LHCN-M2 (cell line): Measurements from ENCODE around the gene SGIP1. TPM values are rescaled to one million over a fixed set of nuclear protein-coding genes. Genes with fewer than 3 reads are reported as not detected.

Source experiments
- DNase-seq: peaks from one replicate; pipeline ENCODE4 v3.0.0-alpha.2; 2012; ENCODE audit warnings: low read depth
- polyA plus RNA-seq: library from polyadenylated mRNA; unstranded; fragments of >200 nt; gene quantifications from one replicate; pipeline ENCODE4 v1.2.1, GENCODE V29; 2012; ENCODE audit warnings: missing spikeins
- total RNA-seq: library from RNA; depleted of rRNA; stranded (reverse); fragments of >200 nt; gene quantifications from 2 replicates; pipeline ENCODE4 v1.2.3, GENCODE V29; 2014; rRNA removed

SGIP1 gene
- 3.6 and 4.3 TPM in 2 replicates for total RNA-seq
- polyA plus RNA-seq = 7.3 TPM

GRCh38 chr1:66533804-66534740 is at the start of gene SGIP1:
Gene SGIP1 (plus strand): TSS chr1:66534153. CDS start chr1:66534359, 206 bp downstream.
- peak; percentile 64 for DNase-seq

GRCh38 chr1:66489151-66489550 is 44.8 kb upstream of the SGIP1 start:
- DNase-seq = peak; percentile 64

DNA sequence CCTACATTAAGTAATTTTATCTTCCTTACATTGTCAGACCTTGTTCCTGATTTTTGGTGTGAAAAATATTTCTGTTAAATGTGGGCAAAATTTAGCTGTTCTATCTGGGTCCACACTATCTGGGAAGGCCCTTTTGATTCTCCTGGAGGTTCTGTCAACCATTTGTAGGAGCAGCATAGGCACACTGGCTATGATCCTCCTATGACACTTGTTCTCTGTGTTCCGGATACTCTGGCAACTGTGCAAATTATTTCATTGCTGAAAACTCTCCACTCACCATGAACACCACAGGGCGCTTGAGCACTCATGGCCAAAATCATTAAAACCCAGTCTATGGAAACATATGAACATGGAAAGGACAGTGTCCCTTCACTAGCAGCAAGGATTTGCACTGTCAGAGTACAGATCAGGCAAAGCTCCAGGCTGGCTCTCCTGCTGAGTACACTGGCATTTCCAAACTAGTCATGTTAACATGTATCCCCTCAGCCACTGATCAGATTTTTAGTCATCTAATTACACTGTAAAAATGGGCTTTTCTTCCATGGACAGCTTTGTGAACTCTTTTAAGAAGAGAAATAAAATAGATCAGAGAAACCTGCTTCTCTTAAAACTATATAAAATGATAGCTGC is 43.9 kb upstream of the SGIP1 start:
- peak; percentile 35 for DNase-seq

DNA sequence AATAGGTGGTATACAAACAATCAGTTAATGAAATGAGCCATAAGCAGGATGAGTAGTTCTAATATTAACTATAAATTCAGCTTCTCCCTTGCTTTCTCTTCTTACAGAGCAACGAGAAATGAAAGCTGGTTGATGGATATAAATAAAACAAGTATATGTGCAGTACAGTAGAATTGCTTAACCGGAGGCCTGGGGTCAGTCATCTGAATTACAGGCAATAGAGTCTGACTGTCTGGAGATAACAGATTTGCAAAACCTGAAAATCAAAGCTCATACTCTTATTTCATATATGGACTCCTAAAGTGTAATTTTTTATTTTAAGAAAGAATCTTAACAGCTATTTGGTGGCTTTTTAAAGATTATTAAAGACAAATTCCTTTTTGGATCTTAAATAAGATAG is 43.1 kb upstream of the SGIP1 start:
- no peak for DNase-seq

DNA sequence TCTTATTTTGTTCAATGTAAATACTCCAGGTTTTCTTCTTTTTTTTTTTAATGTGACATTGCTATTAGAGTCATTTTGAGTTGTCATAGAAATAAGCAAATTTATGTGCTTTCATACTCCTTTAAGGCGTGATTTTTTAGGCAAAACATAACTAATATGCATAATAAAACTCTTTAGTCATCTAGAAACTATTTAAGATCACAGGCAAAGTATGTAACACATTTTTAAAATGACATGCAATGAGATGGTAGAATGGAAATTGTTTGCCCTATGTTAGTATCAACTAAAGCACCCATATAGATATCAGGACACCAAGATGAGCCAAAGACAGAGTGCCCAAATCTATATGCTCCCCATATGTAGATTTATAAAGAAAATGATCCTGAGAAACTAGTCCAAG is 41.5 kb upstream of the SGIP1 start:
- peak; percentile 50 for DNase-seq

DNA sequence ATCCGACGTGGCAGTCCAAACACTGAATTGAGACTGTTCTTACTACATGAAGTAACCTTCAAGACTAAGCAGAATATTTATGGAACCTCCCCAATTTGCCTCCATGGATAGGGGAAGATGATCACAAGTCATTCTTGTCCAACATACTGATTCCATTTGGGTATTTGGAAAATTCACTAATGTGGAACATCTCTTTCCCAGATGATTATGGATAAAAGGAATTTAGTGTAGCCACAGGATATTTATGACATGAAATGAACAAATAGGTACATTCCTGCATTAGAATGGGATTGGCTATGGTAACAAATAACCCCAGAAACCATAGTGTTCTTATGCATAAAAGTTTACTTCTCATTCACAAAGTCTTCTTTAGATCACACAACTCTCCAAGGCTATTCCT is 40.2 kb upstream of the SGIP1 start:
- no peak for DNase-seq

- DNase-seq = no peak
Observed at GRCh38 chr1:66494482-66494881, 39.5 kb upstream of the SGIP1 start.

DNA sequence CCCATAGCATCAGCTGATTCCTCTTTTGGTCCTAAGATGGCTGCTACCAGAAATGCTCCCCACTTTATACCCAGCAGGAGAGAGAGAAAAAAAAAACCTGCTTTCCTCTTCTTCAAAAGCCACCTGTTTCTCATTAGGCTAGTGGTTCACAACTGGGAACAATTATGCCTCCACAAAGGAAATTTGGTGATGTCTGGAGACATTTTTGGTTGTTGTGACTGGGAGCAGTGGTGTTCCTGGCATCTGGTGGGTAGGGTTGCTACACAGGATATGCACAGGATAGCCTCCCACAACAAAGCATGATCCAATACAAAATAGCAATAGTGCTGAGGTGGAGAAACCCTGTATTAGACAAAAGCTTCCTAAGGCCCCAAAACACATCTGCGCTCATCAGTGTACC is 38.5 kb upstream of the SGIP1 start:
- no peak for DNase-seq

DNA sequence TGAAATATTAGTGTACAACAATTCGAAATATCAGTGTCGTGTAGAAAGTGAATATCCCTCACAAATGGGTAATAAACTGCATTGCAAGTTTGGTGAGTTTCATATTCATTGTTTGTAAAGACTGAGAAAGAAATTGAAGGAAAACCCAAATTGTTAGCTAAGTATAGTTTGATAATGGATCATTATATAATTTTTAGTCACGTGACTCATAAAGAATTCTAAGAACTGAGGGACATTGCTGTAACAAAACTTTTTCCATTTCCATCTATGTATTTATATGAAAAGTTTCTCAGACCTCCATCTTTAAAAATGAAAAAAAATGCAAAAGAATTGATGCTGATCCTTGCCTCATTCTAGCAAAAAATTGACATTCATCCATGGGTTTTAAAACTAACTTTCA is 36.0 kb upstream of the SGIP1 start:
- DNase-seq = no peak

DNA sequence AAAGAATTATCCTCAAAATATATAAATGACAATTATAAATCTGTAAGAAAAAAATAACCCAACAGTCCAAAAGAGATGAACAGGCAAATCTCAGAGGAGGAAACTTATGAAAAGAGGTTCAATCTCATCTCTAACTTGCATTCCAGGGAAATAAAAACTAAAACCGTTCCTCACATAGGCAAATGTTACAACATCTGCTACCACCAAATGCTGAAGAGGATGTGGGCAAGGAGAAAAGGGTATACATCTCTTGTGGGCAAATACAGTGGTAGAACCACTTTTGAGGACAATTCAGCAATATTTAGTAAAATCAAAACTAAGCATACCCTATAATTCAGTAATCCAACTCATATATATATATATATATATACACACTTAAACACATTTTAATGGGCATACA is 33.7 kb upstream of the SGIP1 start:
- no peak for DNase-seq

DNA sequence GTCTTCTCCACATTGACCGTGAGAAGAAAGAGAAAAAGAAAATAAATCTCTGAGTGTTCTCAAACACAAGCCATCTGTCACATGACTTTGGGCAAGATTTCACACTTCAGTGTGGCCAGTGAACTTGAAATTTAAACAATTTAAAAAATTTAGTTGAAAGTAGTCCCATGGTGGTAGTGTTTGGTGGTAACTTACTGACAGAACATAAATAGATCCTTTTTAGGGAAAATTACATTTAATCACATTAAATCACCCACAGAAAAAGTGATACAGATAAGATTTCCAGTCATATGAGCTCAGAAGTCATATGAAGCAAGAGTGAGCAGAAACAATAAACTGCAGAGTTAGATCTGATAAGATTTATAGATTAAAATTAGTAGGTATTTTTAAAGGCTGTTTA is 31.9 kb upstream of the SGIP1 start:
- no peak for DNase-seq

DNA sequence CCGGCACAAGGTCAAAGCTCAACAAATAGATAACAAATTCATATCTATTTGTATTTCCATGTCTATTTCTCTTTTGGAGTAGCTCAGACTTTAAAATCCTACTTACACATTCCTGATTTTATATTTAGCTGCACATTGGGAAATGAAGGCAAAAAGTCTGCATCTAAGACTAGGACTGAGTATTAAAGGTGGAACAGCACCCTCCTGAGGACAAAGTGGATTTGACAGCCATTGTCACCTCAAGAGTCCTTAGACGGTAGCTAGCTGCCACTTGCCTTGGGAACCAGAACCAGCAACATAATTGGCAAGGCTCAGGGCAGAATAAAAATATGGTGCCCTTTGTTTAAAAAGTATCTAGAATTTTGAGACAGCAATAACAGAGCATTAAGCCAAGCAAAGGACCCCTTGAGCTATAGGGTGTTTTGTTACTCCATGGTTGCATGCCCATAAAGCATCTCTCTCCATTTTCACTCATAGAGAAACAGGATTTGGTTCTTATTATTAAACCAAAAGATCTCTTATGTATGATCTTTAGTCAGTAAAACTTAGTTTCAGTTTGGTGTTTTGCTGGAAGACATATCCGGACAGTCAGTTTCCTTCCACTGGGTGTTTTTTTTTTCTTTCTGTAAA is 30.0 kb upstream of the SGIP1 start:
- peak; percentile 75 for DNase-seq

DNA sequence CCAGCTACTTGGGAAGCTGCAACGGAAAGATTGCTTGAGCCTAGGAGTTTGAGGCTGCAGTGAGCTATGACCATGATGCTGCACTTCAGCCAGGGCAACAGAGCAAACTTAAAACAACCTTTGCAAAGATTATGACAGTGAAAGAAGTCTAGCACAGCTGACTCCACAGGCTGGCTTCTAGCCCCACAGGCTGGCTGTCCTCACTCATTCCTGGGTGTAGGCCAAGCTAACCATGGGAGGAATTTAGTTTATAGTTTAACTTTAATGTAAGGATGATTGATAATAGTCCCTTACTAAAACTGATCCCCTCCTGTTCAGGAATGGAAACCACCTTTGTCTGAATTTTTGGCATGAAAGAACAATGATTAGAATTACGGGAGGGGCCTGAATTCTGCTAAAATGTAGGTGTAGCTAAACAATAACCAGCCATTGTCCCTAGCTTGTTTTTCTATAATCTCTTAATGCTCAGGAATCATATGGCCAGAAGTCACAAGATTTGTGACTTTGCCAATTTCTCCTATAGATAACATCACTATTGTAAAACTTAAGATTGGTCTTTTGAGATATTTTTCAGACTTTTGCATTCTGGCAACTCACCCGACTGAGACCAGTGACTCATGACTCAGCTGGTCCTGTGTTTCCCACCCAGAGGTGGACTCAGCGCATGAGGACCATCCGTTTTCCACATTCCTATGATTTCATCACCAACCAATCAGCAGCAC is 28.1 kb upstream of the SGIP1 start:
- peak; percentile 71 for DNase-seq

GRCh38 chr1:66506393-66506687 is 27.6 kb upstream of the SGIP1 start:
- no peak for DNase-seq

DNA sequence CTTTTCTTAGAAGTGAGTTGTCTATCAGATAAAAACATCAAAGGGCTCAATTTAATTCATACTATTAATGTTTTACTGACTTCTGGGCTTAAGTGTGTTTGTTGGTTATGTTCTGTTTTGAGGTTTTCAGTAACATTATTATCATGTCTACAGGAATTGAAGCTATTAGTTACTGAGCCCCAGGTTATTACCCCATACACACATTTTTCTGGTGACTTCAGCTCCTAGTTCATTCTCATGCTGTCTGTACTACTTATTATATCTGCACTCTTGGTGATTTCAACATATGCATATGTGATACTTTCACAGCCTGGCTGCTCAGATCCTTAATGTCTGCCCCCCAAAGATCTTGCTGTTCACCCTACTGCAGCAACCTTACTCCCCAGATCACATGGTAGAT is 27.0 kb upstream of the SGIP1 start:
- no peak for DNase-seq

DNA sequence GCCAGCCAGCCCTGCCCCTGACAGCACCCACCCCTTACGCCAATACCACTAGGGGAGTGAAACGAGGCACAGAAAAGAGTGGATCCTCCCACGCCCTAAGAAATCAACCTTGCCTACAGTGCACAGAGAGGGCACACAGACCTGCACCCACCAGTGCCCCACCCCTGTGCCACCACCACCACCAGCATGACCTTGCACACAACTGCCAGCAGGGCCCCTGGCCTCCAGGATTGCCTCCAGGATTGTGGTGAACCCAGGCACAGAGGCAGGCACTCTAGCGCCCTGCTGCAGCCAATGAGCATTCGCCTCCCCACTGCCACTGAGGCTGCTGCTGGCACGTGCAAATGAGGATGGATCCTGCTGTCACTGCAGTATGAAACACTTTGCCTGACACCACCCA is 23.5 kb upstream of the SGIP1 start:
- DNase-seq = no peak

- DNase-seq = no peak
Observed at GRCh38 chr1:66511118-66511517, 22.8 kb upstream of the SGIP1 start.

- no peak for DNase-seq
Observed at GRCh38 chr1:66517959-66518358, 16.0 kb upstream of the SGIP1 start.

DNA sequence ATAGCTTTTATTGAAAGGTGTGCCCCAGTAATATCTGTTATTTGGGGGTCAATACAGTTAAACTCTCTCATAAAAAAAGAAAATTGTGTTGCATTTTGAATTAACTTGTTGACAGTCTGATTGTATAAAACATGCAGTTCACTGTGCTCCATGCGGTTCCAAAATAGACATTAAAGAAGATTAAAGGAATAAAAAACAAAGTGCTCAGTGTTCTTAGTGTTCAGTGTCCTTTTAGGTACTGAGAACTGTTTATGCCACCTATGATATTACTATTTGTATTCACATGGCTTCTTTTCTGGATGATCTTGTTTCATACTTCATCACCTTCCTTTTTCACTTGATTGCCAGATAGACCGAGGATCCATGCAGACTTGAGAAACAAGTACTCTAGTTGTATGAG is 15.3 kb upstream of the SGIP1 start:
- no peak for DNase-seq

DNA sequence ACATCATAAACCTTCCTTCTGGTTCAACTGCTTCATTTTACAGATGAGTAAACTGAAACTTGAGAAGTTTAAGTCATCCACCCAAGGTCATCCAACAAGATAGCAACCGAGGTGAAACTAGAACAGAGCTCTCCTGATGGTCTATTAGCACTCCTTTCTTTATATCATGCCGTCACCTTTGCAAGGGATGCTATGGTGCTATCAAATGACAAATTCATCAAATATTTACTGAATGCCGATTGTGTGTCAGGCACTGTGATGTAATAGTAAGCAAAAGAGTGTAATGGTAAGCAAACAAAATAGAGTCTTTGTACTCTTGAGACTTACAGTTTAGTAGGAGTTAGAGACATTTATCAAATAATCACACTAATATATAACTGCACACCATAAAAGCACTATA is 14.0 kb upstream of the SGIP1 start:
- DNase-seq = no peak

GRCh38 chr1:66520655-66521054 is 13.3 kb upstream of the SGIP1 start:
- no peak for DNase-seq

DNA sequence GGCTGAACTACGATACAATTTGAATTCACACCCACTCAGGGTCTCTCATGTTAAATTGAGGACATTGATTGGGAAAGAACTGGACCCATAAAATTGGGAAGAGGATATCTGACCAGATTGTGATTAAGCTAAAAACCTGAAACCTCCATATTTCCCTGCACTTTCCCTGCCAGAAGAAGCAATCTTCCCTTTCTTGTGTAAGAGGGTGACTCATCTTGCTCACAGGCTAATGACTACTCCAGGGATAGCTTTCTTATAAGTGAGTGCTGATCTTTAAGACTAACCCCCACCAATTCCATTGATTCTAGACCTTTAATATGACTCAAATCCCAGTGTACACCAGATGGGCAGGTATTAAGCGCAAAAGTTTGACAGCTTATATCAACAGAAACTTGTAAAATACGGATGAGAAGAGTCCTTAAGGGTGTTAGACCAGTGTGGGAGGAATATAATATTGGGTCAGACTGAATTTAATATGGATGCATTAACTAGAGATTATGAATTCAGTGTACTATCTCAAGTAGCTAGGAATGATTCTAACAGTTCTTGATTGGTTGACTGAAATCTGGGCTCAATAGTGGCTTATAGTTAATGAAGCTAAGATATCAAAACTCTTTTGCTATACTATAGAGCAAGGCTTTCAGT is 12.1 kb upstream of the SGIP1 start:
- peak; percentile 72 for DNase-seq
